T-cell (primary cell): ENCODE data around the gene NPY. TPM values are rescaled to one million over a fixed set of nuclear protein-coding genes. Genes with fewer than 3 reads are reported as not detected.
"Not testable (repeated sequence)": the region's sequence is repeated elsewhere in the genome, so short reads cannot be mapped to it uniquely, and the experiment has no call there.

ENCODE experiments used
- ATAC-seq, 4 experiments: fragments of 200-7000 bp in 3 of 4; fragments of 150-1000 bp in 1 of 4; cut with Tn5 transposase; replicated peaks in 1 of 4; 1 replicate in 3 of 4; 2 replicates in 1 of 4; pipeline ENCODE4 v1.10.0; 2021; ENCODE audit warnings: moderate library complexity in 3 of 4, mild to moderate bottlenecking in 2 of 4, moderate number of reproducible peaks in 1 of 4
- CTCF ChIA-PET, 2 donors: fragments of 300-600 bp; sonication (Branson Sonifier 250); formaldehyde crosslinking; loops; one replicate each; lab custom pipeline; 2022; ENCODE audit warnings: antibody characterized with exemption in 2 of 2; lab: Charles Lee
- POLR2A ChIA-PET, 2 donors: fragments of 300-600 bp; sonication (Branson Sonifier 250); formaldehyde crosslinking; loops; one replicate each; lab custom pipeline; 2022; ENCODE audit warnings: antibody characterized with exemption in 2 of 2; lab: Charles Lee
- DNase-seq, 35 experiments: peaks; one replicate each; pipeline versions ENCODE4 v3.0.0 to v3.0.0-alpha.2; 2013 to 2023
- H3K27ac ChIP-seq: one replicate; pipeline ENCODE4 v1.5.1; 2013; ENCODE audit warnings: low read length
- H3K27me3 ChIP-seq, 2 experiments: replicated peaks in 1 of 2; 1 replicate in 1 of 2; 2 replicates in 1 of 2; pipeline versions ENCODE4 v1.6.1 to v1.7.0; 2013; ENCODE audit warnings: low read length in 1 of 2, mixed read lengths in 1 of 2; ENCODE audit not compliant: control insufficient read depth in 2 of 2, insufficient read depth in 2 of 2; ENCODE audit errors: extremely low read depth in 1 of 2
- H3K36me3 ChIP-seq, 2 donors: 1 replicate in 1 of 2; 2 replicates in 1 of 2; pipeline versions ENCODE4 v1.6.1 to v1.7.0; 2013; ENCODE audit warnings: low read length in 1 of 2; ENCODE audit not compliant: control insufficient read depth in 2 of 2, insufficient read depth in 1 of 2; ENCODE audit errors: extremely low read depth in 1 of 2
- H3K4me1 ChIP-seq, 2 experiments: 1 replicate in 1 of 2; 2 replicates in 1 of 2; pipeline versions ENCODE4 v1.6.1 to v1.7.0; 2013; ENCODE audit warnings: low read length in 2 of 2, mixed read lengths in 1 of 2; ENCODE audit not compliant: insufficient read depth in 2 of 2, control insufficient read depth in 1 of 2; ENCODE audit errors: extremely low read depth in 1 of 2
- H3K4me3 ChIP-seq, 2 donors: 1 replicate in 1 of 2; 2 replicates in 1 of 2; pipeline versions ENCODE4 v1.5.1 to v1.7.0; 2013; ENCODE audit warnings: mild to moderate bottlenecking in 2 of 2, low read length in 1 of 2, moderate library complexity in 1 of 2; ENCODE audit not compliant: control insufficient read depth in 1 of 2; ENCODE audit errors: extremely low read depth in 1 of 2
- H3K9me3 ChIP-seq: 2 replicates; pipeline ENCODE4 v1.7.0; 2013
- H3K27ac Mint-ChIP-seq, 2 donors: one replicate each; pipeline ENCODE4 v1.8.0; 2020 to 2021; ENCODE audit warnings: mild to moderate bottlenecking in 2 of 2, mixed read lengths in 2 of 2
- H3K27me3 Mint-ChIP-seq, 2 donors: one replicate each; pipeline ENCODE4 v1.8.0; 2021 to 2022; ENCODE audit warnings: mixed read lengths in 2 of 2
- H3K36me3 Mint-ChIP-seq: one replicate; pipeline ENCODE4 v1.8.0; 2021; ENCODE audit warnings: mixed read lengths
- H3K4me1 Mint-ChIP-seq, 3 donors: one replicate each; pipeline ENCODE4 v1.8.0; 2020 to 2022; ENCODE audit warnings: mixed read lengths in 3 of 3, mild to moderate bottlenecking in 1 of 3
- H3K4me3 Mint-ChIP-seq, 3 donors: one replicate each; pipeline ENCODE4 v1.8.0; 2020 to 2022; ENCODE audit warnings: mild to moderate bottlenecking in 3 of 3, mixed read lengths in 3 of 3, moderate library complexity in 3 of 3
- H3K9me3 Mint-ChIP-seq, 3 donors: one replicate each; pipeline ENCODE4 v1.8.0; 2020 to 2022; ENCODE audit warnings: mixed read lengths in 3 of 3
- WGBS: methylation state at CpG from one replicate; pipeline ENCODE4 v1.1.5; 2013; ENCODE audit warnings: missing lambda C conversion rate; ENCODE audit not compliant: insufficient coverage; 5-methylcytosine and 5-hydroxymethylcytosine counted together
- total RNA-seq, 35 experiments: library from RNA in 6 of 35; stranded (reverse) in 6 of 35; fragments of 120-200 nt in 1 of 35; gene quantifications; one replicate each; pipeline versions ENCODE4 v1.2.1 to v1.2.4 and lab custom pipeline; 2013 to 2026

NPY gene
- total RNA-seq, 5 donors from 2014 or later (not counting 1 experiment from before 2014, with no cell fraction given): not detected

- Histone ChIP-seq H3K9me3 (no peaks in the 10 kb centered on the region), H3K27ac (no peak overlapping the region), H3K27me3 (peaks cover 0 to 4% of the 10 kb centered on the region in 2 experiments), H3K4me3 (no peak overlapping the region), H3K4me1 (peaks cover 2 to 17% of the 10 kb centered on the region in 2 experiments), H3K36me3 (no peaks in the 10 kb centered on the region)
- H3K4me1 Mint-ChIP-seq: peaks cover 15 to 27% (median 18%) of the 10 kb centered on the region in 3 donors
- ChIA-PET CTCF (no interaction called here), POLR2A (interaction anchor here in 1 of 2 donors (0.6 kb wide), 1 partner anchor 15 kb away, joined by 3 read pairs; no protein-coding TSS in a partner anchor)
- no peak overlapping the region for H3K27ac Mint-ChIP-seq
- H3K9me3 Mint-ChIP-seq: peaks cover 11 to 23% (median 21%) of the 10 kb centered on the region in 3 donors
- ATAC-seq: no peak
- no peak overlapping the region for H3K4me3 Mint-ChIP-seq
- peaks cover 5% of the 10 kb centered on the region for H3K36me3 Mint-ChIP-seq
- no CpG with 5 or more reads among the region's 2 CpGs for WGBS
- H3K27me3 Mint-ChIP-seq: peaks cover 0 to 20% of the 10 kb centered on the region in 2 donors
- no peak for DNase-seq
Measured at GRCh38 chr7:24251568-24251967, 32.4 kb upstream of the NPY start.

- CTCF ChIA-PET: interaction anchor here in 1 of 2 donors (0.5 kb wide), 1 partner anchor 683 kb away, joined by 3 read pairs; no protein-coding TSS in a partner anchor
- ATAC-seq (peak in 2 of 4 experiments; percentile 35 to 57), DNase-seq (peak in 7 of 35 experiments; percentile 2 to 15 (median 7))
- Histone ChIP-seq H3K4me3 (no peak overlapping the region), H3K9me3 (no peaks in the 10 kb centered on the region), H3K27me3 (peaks cover 0 to 7% of the 10 kb centered on the region in 2 experiments), H3K27ac (no peak overlapping the region), H3K36me3 (no peaks in the 10 kb centered on the region), H3K4me1 (peaks cover 2 to 17% of the 10 kb centered on the region in 2 experiments)
- POLR2A ChIA-PET: no interaction called here
- Mint-ChIP-seq H3K27ac (peak overlapping the region; percentile 40 to 67), H3K9me3 (peaks cover 11 to 20% (median 17%) of the 10 kb centered on the region in 3 donors), H3K4me3 (no peak overlapping the region), H3K27me3 (peaks cover 2 to 23% of the 10 kb centered on the region in 2 donors), H3K36me3 (peaks cover 5% of the 10 kb centered on the region), H3K4me1 (peaks cover 15 to 29% (median 18%) of the 10 kb centered on the region in 3 donors)
- no CpG with 5 or more reads among the region's 6 CpGs for WGBS
Measured at GRCh38 chr7:24255139-24255538, 28.9 kb upstream of the NPY start.

GRCh38 chr7:24258324-24258723, 25.7 kb upstream of the NPY start:
- H3K4me3 Mint-ChIP-seq, ATAC-seq, POLR2A ChIA-PET: not testable (repeated sequence)

GRCh38 chr7:24271938-24272337, 12.1 kb upstream of the NPY start:
- peaks cover 0 to 2% (median 0%) of the 10 kb centered on the region in 3 donors for H3K4me1 Mint-ChIP-seq
- no peaks in the 10 kb centered on the region for H3K36me3 Mint-ChIP-seq
- no peak for DNase-seq
- no CpG with 5 or more reads among the region's 4 CpGs for WGBS
- peaks cover 7 to 8% of the 10 kb centered on the region in 2 donors for H3K27me3 Mint-ChIP-seq
- Histone ChIP-seq H3K4me3 (no peak overlapping the region), H3K27me3 (peaks cover 0 to 4% of the 10 kb centered on the region in 2 experiments), H3K27ac (no peak overlapping the region), H3K9me3 (no peaks in the 10 kb centered on the region), H3K4me1 (no peaks in the 10 kb centered on the region), H3K36me3 (no peaks in the 10 kb centered on the region)
- peaks cover 0 to 4% (median 2%) of the 10 kb centered on the region in 3 donors for H3K9me3 Mint-ChIP-seq
- no peak for ATAC-seq
- no peak overlapping the region for H3K27ac Mint-ChIP-seq
- POLR2A ChIA-PET: no interaction called here
- no peak overlapping the region for H3K4me3 Mint-ChIP-seq
- CTCF ChIA-PET: no interaction called here

More at GRCh38 chr7:24258324-24258723, 25.7 kb upstream of the NPY start:
- H3K4me3 ChIP-seq, H3K27ac ChIP-seq, H3K9me3 ChIP-seq, H3K9me3 Mint-ChIP-seq, H3K36me3 Mint-ChIP-seq, H3K36me3 ChIP-seq, DNase-seq, H3K27me3 ChIP-seq, CTCF ChIA-PET, H3K27ac Mint-ChIP-seq: not testable (repeated sequence)
- H3K4me1 ChIP-seq: peaks cover 2 to 17% of the 10 kb centered on the region in 2 experiments
- H3K27me3 Mint-ChIP-seq: peaks cover 2 to 23% of the 10 kb centered on the region in 2 donors
- WGBS: 80% methylated on average over 1 of the region's 1 CpG
- H3K4me1 Mint-ChIP-seq: peaks cover 15 to 26% (median 16%) of the 10 kb centered on the region in 3 donors

GRCh38 chr7:24279512-24279911, 4.5 kb upstream of the NPY start:
- Histone ChIP-seq H3K4me1 (peaks cover 1 to 13% of the 10 kb centered on the region in 2 experiments), H3K4me3 (no peak overlapping the region), H3K27me3 (peaks cover 7 to 26% of the 10 kb centered on the region in 2 experiments), H3K27ac (no peak overlapping the region), H3K9me3 (no peaks in the 10 kb centered on the region), H3K36me3 (no peaks in the 10 kb centered on the region)
- no peak for ATAC-seq
- Mint-ChIP-seq H3K27ac (no peak overlapping the region), H3K9me3 (peaks cover 0 to 4% (median 0%) of the 10 kb centered on the region in 3 donors), H3K27me3 (peaks cover 24 to 31% of the 10 kb centered on the region in 2 donors), H3K36me3 (no peaks in the 10 kb centered on the region), H3K4me3 (no peak overlapping the region), H3K4me1 (peaks cover 6 to 9% (median 9%) of the 10 kb centered on the region in 3 donors)
- POLR2A ChIA-PET: no interaction called here
- CTCF ChIA-PET: no interaction called here
- DNase-seq: no peak

GRCh38 chr7:24283554-24283896, 465 bp upstream of the NPY start:
- Mint-ChIP-seq H3K27me3 (peaks cover 38 to 46% of the 10 kb centered on the region in 2 donors), H3K4me1 (peaks cover 15 to 22% (median 21%) of the 10 kb centered on the region in 3 donors), H3K4me3 (peak overlapping the region; percentile 66 to 74 (median 69)), H3K9me3 (no peaks in the 10 kb centered on the region), H3K36me3 (no peaks in the 10 kb centered on the region), H3K27ac (no peak overlapping the region)
- H3K36me3 ChIP-seq: no peaks in the 10 kb centered on the region
- WGBS: 4% methylated on average over 19 of the region's 19 CpGs
- no peak for DNase-seq
- H3K4me1 ChIP-seq: peaks cover 6 to 21% of the 10 kb centered on the region in 2 experiments
- POLR2A ChIA-PET: no interaction called here
- no peaks in the 10 kb centered on the region for H3K9me3 ChIP-seq
- peaks cover 26 to 36% of the 10 kb centered on the region in 2 experiments for H3K27me3 ChIP-seq
- CTCF ChIA-PET: interaction anchor here (0.5 to 0.6 kb wide), 2 partner anchors 27 to 1657 kb away, joined by 3 to 5 read pairs; no protein-coding TSS in a partner anchor
- ATAC-seq: peak in 1 of 4 experiments; percentile 19
- H3K27ac ChIP-seq: no peak overlapping the region
- peak overlapping the region in 1 of 2 donors; percentile 69 for H3K4me3 ChIP-seq
